Measurements from ENCODE around the gene PCGF1.
"Not testable (repeated sequence)": the region's sequence is repeated elsewhere in the genome, so short reads cannot be mapped to it uniquely, and the experiment has no call there.

Gene PCGF1

GRCh38 chr2:74497777-74498499, 9.6 kb downstream of the PCGF1 start:
- peak overlapping the region; percentile 54; the same call in 1 of the 2 replicates for H3K4me3 ChIP-seq (ENCODE audit: low read length)
- WGBS (ENCODE audit: insufficient coverage, insufficient read length), result no CpG with 5 or more reads among the region's 61 CpGs
- peaks cover 2% of the 10 kb centered on the region; the same call in 1 of the 2 replicates for H3K4me1 ChIP-seq (ENCODE audit: control insufficient read depth, insufficient read depth, low read length)
- DNase-seq (ENCODE audit: low read depth, low spot score), result no peak
- no peaks in the 10 kb centered on the region for H3K9me3 ChIP-seq (ENCODE audit: control insufficient read depth, insufficient read depth, low read length)
- H3K27ac ChIP-seq (ENCODE audit: low read length), result no peak overlapping the region
- peaks cover 71% of the 10 kb centered on the region for H3K27me3 ChIP-seq (ENCODE audit: control insufficient read depth, insufficient read depth, low read length)
- peaks cover 2% of the 10 kb centered on the region; the same call in 1 of the 2 replicates for H3K36me3 ChIP-seq (ENCODE audit: control insufficient read depth, insufficient read depth, low read length)

- Histone ChIP-seq H3K36me3 (ENCODE audit: control insufficient read depth, insufficient read depth, low read length) (peaks cover 9% of the 10 kb centered on the region), H3K4me3 (ENCODE audit: low read length) (peak overlapping the region; percentile 54; the same call in 1 of the 2 replicates), H3K4me1 (ENCODE audit: control insufficient read depth, insufficient read depth, low read length) (peaks cover 2% of the 10 kb centered on the region; the same call in 1 of the 2 replicates), H3K27ac (ENCODE audit: low read length) (no peak overlapping the region), H3K27me3 (ENCODE audit: control insufficient read depth, insufficient read depth, low read length) (peaks cover 63% of the 10 kb centered on the region), H3K9me3 (ENCODE audit: control insufficient read depth, insufficient read depth, low read length) (no peaks in the 10 kb centered on the region)
- no peak for DNase-seq (ENCODE audit: low read depth, low spot score)
- no CpG with 5 or more reads among the region's 19 CpGs for WGBS (ENCODE audit: insufficient coverage, insufficient read length)
These were observed 10.3 kb downstream of the PCGF1 start for GRCh38 chr2:74496997-74497776.

GRCh38 chr2:74495440-74495839, 12.1 kb downstream of the PCGF1 start:
- WGBS (ENCODE audit: insufficient coverage, insufficient read length), result no CpG with 5 or more reads among the region's 1 CpG

GRCh38 chr2:74493546-74493945, 13.9 kb downstream of the PCGF1 start:
- Histone ChIP-seq H3K4me3 (ENCODE audit: low read length) (no peak overlapping the region), H3K36me3 (ENCODE audit: control insufficient read depth, insufficient read depth, low read length) (peaks cover 24% of the 10 kb centered on the region), H3K4me1 (ENCODE audit: control insufficient read depth, insufficient read depth, low read length) (no peaks in the 10 kb centered on the region), H3K9me3 (ENCODE audit: control insufficient read depth, insufficient read depth, low read length) (no peaks in the 10 kb centered on the region), H3K27me3 (ENCODE audit: control insufficient read depth, insufficient read depth, low read length) (peaks cover 28% of the 10 kb centered on the region), H3K27ac (ENCODE audit: low read length) (no peak overlapping the region)
- WGBS (ENCODE audit: insufficient coverage, insufficient read length), result no CpG with 5 or more reads among the region's 3 CpGs
- DNase-seq (ENCODE audit: low read depth, low spot score), result no peak

More at GRCh38 chr2:74495440-74495839, 12.1 kb downstream of the PCGF1 start:
- Histone ChIP-seq H3K27me3 (ENCODE audit: control insufficient read depth, insufficient read depth, low read length) (peaks cover 46% of the 10 kb centered on the region), H3K27ac (ENCODE audit: low read length) (no peak overlapping the region), H3K9me3 (ENCODE audit: control insufficient read depth, insufficient read depth, low read length) (no peaks in the 10 kb centered on the region), H3K36me3 (ENCODE audit: control insufficient read depth, insufficient read depth, low read length) (peaks cover 21% of the 10 kb centered on the region), H3K4me1 (ENCODE audit: control insufficient read depth, insufficient read depth, low read length) (no peaks in the 10 kb centered on the region), H3K4me3 (ENCODE audit: low read length) (no peak overlapping the region)
- DNase-seq (ENCODE audit: low read depth, low spot score), result no peak

- Histone ChIP-seq H3K27me3 (ENCODE audit: control insufficient read depth, insufficient read depth, low read length) (peaks cover 12% of the 10 kb centered on the region), H3K9me3 (ENCODE audit: control insufficient read depth, insufficient read depth, low read length) (no peaks in the 10 kb centered on the region), H3K4me3 (ENCODE audit: low read length) (no peak overlapping the region), H3K36me3 (ENCODE audit: control insufficient read depth, insufficient read depth, low read length) (peaks cover 24% of the 10 kb centered on the region), H3K4me1 (ENCODE audit: control insufficient read depth, insufficient read depth, low read length) (no peaks in the 10 kb centered on the region), H3K27ac (ENCODE audit: low read length) (no peak overlapping the region)
- DNase-seq (ENCODE audit: low read depth, low spot score), result no peak
- no CpG with 5 or more reads among the region's 12 CpGs for WGBS (ENCODE audit: insufficient coverage, insufficient read length)
These were observed 15.6 kb downstream of the PCGF1 start for GRCh38 chr2:74491648-74492544.

- H3K9me3 ChIP-seq (ENCODE audit: control insufficient read depth, insufficient read depth, low read length), result no peaks in the 10 kb centered on the region
- H3K27ac ChIP-seq (ENCODE audit: low read length), result no peak overlapping the region
- no CpG with 5 or more reads among the region's 9 CpGs for WGBS (ENCODE audit: insufficient coverage, insufficient read length)
- H3K4me3 ChIP-seq (ENCODE audit: low read length), result no peak overlapping the region
- no peak for DNase-seq (ENCODE audit: low read depth, low spot score)
- peaks cover 24% of the 10 kb centered on the region for H3K36me3 ChIP-seq (ENCODE audit: control insufficient read depth, insufficient read depth, low read length)
- H3K4me1 ChIP-seq (ENCODE audit: control insufficient read depth, insufficient read depth, low read length), result no peaks in the 10 kb centered on the region
- no peaks in the 10 kb centered on the region for H3K27me3 ChIP-seq (ENCODE audit: control insufficient read depth, insufficient read depth, low read length)
These were observed 17.6 kb downstream of the PCGF1 start for GRCh38 chr2:74489906-74490305.

- no CpG with 5 or more reads among the region's 9 CpGs for WGBS (ENCODE audit: insufficient coverage, insufficient read length)
- Histone ChIP-seq H3K9me3 (ENCODE audit: control insufficient read depth, insufficient read depth, low read length) (no peaks in the 10 kb centered on the region), H3K27me3 (ENCODE audit: control insufficient read depth, insufficient read depth, low read length) (no peaks in the 10 kb centered on the region), H3K36me3 (ENCODE audit: control insufficient read depth, insufficient read depth, low read length) (peaks cover 24% of the 10 kb centered on the region), H3K4me3 (ENCODE audit: low read length) (no peak overlapping the region), H3K4me1 (ENCODE audit: control insufficient read depth, insufficient read depth, low read length) (no peaks in the 10 kb centered on the region), H3K27ac (ENCODE audit: low read length) (no peak overlapping the region)
- DNase-seq (ENCODE audit: low read depth, low spot score), result no peak
These were observed 18.6 kb downstream of the PCGF1 start for GRCh38 chr2:74488643-74489481.

GRCh38 chr2:74486141-74486540, 21.4 kb downstream of the PCGF1 start:
- no CpG with 5 or more reads among the region's 2 CpGs for WGBS (ENCODE audit: insufficient coverage, insufficient read length)

GRCh38 chr2:74483675-74484164, 23.8 kb downstream of the PCGF1 start:
- not testable (repeated sequence) for DNase-seq (ENCODE audit: low read depth, low spot score); H3K4me1 ChIP-seq (ENCODE audit: control insufficient read depth, insufficient read depth, low read length); H3K27me3 ChIP-seq (ENCODE audit: control insufficient read depth, insufficient read depth, low read length); H3K9me3 ChIP-seq (ENCODE audit: control insufficient read depth, insufficient read depth, low read length); H3K36me3 ChIP-seq (ENCODE audit: control insufficient read depth, insufficient read depth, low read length); H3K27ac ChIP-seq (ENCODE audit: low read length)
- WGBS (ENCODE audit: insufficient coverage, insufficient read length), result no CpG with 5 or more reads among the region's 19 CpGs
- peak overlapping the region; percentile 58; the same call in 1 of the 2 replicates for H3K4me3 ChIP-seq (ENCODE audit: low read length)

More at GRCh38 chr2:74486141-74486540, 21.4 kb downstream of the PCGF1 start:
- Histone ChIP-seq H3K9me3 (ENCODE audit: control insufficient read depth, insufficient read depth, low read length) (no peaks in the 10 kb centered on the region), H3K27ac (ENCODE audit: low read length) (no peak overlapping the region), H3K4me3 (ENCODE audit: low read length) (no peak overlapping the region), H3K27me3 (ENCODE audit: control insufficient read depth, insufficient read depth, low read length) (no peaks in the 10 kb centered on the region), H3K4me1 (ENCODE audit: control insufficient read depth, insufficient read depth, low read length) (peaks cover 6% of the 10 kb centered on the region), H3K36me3 (ENCODE audit: control insufficient read depth, insufficient read depth, low read length) (peaks cover 6% of the 10 kb centered on the region; the same call in 1 of the 2 replicates)
- DNase-seq (ENCODE audit: low read depth, low spot score), result no peak

All from iPS DF 6.9 (cell line).